Measurements from ENCODE around the gene SUCO.

SUCO gene

DNA sequence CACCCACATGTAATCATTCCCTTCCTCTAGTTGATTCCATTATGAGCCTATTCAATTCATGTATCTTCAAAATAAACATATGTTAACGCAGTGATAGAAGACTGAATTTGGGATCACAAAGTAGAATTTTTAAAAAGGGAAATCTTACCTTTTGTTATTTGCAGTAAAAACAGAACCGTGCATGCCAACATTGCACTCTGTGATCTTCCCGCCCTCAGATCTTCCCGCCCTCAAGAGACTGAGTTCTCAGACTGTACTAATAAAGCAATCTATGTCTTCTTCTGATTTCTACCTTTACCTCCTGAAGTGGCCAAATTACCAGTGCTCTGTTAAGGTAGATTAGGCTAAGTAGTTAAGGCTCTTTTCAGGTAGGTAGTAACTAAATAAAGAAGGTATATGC lies 3.6 kb upstream of the SUCO start:
- no peak for DNase-seq

DNA sequence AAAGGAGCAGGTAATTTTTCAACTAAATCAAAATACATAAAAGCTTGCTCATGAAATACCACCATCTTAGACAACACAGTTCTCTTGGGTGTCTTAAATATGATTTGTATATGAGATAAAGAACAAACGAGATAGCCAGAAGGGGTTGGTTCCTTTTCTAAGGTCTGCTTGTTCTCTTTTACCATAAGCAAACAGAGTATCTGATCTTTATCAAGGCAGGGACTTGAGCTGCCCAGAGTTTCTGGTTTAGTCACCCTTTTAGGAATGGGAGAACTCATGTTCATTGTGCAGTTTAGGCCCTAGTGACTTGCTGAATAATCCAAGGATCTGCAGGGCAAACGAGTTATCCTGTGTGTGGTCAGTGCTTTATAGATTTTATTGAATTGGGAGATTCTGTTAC lies 3.0 kb upstream of the SUCO start:
- no peak for DNase-seq

DNA sequence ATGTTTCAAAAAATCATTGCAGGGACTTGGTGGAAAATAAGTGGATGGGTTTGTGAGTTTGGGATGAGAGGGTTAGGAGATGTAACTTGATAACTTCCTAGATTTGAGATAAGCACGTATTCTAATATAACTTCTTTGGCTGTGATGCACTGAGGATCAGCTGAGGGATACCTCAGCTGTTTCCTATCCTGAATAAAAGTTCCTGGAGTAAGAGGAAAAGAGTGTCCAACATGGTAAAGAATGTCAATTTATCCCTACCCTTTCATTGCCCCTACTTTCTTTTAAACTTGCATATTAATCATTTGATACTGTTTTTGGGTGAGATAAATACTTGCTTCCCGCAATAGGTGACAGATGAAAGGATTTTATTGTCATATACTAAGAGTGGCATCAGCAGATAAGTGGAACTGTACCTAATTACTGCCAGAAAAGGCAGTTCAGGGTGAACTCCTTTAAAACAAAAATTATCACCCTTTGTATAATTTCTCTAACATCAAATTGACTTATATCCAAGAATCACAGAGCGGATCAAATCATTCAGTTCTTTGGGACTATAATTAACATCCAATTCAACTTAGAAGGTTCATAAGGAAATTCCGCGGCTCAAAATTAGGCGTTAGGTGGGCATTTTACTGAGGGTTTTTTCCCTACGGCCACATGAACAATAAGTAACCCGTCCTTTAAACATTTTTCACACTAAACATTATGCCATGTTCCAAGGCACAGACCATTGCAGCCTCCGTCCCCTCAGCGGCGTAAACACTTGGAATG lies 1.4 kb upstream of the SUCO start:
- no peak for DNase-seq

DNA sequence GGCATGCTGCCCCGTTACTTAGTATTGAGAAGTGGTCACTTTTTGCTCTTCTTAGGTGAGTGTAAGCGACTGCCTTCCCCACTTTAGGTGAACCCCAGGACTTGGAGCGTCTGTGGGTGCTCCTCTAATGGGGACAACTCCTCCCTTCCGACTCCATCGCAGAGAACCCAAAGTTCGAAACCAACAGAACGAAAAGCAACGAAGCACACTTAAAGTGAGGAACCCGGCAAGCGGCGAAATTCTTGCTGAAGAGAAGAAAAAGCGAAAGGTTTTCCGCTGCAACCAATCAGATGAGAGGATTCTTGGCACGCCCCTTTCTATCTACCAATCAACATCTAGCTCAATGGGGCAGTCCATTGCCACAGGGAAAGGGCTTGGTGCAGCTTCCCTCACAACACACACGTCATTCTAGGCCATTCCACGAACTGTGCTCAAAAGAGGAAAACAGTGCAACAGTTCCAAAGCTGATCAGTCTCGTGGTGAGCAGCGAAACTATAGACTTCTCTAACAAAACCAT lies 709 bp upstream of the SUCO start:
- DNase-seq, result peak; percentile 81

DNA sequence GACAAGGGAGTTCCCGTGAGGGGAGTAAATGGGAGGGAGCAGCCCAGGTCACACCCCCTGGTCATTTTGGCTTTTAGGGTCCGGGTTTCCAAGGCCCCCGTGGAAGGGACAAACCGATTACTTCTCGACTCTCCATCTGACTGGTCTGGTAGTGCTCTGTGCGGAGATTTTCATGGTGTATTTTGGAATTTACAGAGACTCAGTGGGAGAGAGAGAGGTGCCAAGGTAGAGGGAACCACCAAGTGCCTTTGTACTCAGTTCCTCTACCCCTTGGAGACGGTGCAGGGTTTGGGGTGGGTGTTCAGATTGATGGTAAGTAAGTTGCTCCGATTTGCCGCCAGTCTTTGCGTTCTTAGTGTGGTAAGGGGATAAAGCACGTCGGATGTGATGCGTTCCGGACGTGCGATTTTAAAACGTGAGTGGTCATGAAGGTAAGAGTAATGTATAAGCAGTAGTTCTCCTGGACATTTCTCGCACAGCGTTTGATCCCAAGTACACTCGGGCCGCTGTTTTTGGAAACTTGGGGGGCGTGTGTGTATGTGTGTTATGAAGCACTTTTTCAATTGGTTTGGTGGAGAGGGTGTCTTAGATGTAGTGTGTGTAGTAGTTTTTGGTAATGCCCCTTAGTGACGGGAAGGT lies 682 bp downstream of the SUCO start:
- peak; percentile 13 for DNase-seq

DNA sequence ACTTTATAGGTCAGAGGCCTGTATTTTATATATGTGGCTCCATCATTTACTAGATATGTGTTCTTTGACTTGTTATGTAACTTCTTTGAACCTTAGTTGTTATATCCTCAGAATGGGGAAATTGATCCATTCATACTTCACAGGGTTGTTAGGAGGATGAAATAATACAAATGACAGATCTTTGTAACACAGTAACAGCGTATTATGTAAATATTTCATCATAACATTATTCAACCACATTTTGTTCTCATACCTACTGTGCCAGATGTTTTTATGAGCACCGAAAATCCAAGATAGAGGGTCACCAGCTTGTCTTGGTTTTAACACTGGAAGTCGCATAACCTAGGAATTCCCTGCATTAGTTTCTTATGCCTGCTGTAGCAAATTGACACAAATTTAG lies 3.3 kb downstream of the SUCO start:
- DNase-seq, result no peak

DNA sequence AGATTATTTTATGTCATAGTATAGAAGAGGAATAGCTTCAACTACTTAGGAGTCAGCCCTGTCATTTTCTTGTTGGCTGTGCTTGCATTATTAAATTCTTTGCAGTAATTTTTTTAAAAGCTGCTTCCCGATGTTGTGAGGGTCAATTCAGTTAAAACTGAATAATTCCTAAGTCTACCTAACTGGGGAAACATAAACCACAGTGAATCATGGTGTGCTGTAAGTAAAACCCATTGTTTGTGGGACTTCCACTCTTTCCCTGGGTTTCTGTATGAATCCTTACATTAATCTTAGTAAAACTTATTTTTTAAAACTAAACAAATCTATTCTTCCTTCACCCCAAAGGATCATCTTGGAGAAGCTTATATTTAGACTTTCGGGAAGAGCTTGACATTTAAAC lies 4.4 kb downstream of the SUCO start:
- DNase-seq, result no peak

DNA sequence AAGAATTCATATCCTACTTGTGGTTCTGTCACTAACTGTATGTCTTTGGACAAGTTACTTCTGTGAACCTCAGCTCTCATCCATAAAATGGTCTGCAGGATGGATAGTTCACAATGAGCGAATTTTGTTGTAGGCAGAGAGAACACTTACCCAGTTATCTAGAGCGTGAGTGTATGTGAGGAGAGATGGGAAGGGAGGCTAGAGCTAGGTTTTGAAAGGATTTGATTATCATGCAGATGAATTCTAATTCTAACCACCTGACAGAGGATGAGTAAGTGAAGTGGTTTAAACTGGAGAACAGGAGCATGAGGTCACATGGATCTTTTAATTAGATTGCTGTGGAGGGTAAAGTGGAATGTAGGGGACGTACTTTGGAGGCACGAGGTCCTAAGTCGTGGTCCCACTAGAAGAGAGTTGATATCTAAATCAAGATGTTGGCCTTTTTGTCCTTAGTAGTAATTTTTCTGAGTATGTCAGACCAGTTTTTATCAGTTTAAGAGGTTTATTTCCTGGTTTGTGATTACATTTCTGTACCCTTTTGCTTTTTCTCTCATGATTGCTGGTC lies 5.0 kb downstream of the SUCO start:
- no peak for DNase-seq

DNA sequence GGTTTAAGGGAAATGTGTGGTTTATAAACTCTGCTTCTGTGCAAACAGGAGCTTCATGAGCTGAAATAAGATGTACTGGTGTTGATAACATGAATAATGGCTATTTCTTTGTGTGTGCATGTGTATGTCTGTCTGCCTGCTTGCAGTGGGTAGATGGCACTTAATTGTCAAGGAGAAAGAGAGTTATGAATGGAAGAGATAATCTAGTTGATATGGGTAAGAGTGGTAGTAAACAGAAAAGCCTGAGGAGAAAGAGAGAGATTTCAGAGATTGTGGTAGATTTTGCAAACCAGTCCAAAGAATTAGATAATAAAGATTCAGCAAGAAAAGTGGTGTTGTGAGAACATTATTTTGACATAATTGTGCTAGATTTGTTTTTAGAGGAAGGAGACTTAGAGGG lies 7.7 kb downstream of the SUCO start:
- no peak for DNase-seq

DNA sequence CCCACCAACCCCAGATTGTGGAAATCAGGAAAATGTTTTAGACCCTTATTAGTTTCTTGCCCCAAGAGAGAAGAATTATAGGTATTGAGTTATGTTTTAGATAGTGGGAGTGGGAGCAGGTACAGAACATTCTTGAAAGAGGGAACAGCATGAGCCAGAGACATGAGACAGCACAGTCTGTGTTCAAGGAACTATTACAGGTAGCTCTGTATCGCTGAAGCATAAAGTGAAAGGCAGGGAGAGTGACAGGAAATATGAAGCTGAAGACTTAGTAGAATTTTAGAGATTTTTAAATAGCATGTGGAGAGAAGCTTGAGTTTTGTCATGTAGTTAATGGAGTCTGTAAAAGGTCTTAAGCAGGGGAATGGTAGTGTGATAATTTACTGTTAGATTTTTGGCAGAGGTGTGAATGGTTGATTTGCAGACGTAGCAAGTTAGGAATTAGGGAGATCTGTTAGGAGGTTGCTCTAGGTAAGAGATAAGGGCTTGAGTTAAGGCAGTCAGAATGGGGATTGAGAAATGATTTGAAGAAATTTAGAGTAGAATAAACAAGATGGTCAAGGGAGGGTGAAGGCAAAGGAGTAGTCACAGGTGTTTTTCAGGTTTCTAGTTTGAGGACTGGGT lies 11.6 kb downstream of the SUCO start:
- DNase-seq, result no peak

DNA sequence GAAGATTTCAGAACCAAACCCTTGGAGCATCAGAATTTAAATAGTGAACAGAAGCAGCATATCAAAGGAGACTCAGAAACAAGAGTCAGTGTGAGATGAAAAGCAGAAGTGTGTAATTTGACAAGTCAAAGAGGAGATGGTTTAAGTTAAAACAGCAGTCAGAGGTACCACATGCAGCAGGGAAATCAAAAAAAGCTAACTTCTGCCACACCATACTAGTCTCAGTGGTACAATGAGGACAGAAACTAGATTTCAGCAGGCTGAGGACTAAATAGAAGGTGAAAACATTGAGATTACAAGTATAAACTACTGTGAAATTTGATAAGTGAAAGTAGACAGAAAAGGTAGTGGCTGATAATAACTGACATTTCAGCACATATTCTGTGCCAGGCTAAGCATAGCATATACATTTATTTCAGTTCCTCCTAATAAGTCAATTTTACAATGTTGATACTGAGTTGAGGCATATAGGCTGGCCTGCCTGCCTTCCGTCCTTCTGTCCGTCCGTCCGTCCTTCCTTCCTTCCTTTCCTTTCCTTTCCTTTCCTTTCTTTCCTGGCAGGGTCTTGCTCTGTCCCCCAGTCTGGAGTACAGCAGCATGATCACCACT lies 12.6 kb downstream of the SUCO start:
- DNase-seq, result no peak

DNA sequence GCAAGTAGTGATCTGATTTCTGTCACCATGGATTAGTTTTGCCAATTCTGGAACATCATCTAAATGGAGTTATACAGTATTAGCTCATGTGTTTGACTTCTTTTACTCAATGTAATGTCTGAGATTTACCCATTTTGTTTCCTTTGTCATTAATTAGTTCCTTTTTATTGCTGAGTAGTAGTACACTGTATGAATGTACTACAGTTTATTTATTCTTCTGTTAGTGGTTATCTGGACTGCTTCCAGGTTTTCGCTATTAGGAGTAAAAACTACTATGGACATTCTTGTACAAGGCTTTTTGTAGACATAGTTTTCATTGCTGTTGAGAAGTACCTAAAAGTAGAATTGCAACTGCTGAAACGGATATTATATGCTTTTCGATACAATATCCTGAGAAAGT lies 14.1 kb downstream of the SUCO start:
- no peak for DNase-seq

DNA sequence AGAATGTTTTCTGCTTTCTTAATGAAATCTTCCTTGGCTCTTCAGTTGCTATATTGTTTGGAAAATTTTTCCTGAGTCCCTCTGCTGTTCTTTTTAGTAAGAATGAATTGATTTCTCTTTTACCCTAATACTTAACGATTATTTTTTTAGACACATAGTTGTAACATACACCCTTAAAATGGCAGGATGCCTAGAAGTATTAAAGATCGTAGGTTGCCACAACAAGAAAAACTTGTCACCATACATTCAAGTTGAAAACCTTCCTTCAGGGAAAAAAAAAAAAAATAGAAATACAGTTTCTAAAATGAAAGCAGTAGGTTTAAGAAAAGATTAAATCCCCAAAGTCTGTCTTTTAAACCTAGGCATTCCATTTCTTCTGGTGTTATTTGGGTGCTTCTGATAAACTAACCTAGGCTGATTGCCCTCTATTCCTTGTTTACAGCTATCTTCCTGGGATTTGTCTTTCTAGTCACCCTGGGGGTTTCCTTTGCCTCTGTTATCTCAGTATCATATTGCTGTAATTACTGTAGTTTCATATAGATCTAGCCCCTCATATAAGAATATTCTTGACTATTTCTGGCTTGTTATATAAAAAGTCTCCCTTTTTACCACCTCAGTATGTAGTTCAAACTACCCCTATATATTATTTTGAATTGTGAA lies 16.8 kb downstream of the SUCO start:
- DNase-seq, result no peak

DNA sequence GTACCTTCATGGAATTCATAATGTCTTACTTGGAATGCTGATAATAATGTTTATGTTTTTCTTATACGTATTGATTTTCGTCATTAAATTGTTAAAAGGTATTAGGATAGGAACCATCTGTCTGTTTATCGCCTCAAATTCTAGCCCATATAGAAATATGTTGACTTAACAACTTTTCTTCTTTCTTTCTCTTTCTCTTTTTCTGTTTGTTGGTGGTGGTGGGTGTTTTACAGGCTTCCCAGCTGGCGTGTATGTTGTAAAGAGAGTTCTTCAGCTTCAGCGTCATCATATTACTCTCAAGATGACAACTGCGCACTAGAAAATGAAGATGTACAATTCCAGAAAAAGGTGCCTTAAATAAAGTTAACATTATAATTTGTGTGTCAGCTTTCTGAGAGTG lies 18.3 kb downstream of the SUCO start:
- DNase-seq, result no peak

DNA sequence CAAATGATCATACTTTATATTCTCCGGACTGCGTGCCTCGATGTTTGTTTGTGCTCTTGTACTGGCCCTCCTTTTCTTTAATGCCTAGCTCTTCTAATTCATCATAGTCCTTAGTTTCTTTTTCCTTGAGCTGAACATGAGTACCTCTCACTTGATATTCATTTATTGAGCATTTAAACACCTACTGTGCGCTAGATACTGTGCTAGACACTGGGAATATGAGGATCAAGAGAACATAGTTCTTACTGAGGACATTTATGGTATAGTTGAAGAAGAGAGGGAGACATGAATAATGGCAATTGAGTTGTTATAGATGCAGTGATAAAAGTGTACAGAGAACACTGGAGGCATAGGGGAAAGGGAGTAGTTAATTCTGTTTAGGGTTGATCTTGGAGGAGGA lies 22.0 kb downstream of the SUCO start:
- no peak for DNase-seq

DNA sequence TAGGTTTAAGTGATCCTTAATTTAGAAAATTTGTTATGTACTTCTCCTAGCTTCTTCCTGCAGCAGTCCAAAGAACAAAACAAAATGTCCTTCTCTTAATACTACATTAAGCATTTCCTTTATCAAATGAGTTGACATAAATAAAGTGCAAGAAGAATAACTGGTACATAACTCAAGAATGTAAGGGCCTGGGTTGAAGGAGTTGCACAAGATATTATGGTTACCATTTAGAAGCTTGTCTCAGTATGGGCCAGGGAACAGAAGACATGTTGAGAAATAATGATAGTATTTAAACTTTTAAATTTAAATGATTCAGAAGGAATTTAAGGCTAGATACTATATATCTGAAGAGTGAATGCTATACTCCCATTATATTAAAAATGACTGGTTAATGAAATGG lies 23.5 kb downstream of the SUCO start:
- DNase-seq, result no peak

DNA sequence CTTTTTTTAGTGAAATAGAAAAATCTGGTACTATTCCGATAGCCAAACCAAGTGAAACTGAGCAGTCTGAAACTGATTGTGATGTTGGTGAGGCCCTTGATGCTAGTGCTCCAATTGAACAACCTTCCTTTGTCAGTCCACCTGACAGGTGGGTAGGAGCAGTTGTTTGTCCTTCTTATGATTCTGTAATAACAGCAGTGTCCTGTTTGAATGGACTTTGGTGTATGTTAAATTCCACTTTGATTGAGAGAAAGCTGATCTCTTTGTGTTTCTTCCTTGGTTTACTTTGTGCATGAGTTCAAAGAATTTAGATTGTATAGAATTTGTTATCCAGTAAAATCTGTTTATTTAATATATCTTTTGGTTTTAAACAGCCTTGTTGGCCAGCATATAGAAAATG lies 24.3 kb downstream of the SUCO start:
- DNase-seq, result no peak

DNA sequence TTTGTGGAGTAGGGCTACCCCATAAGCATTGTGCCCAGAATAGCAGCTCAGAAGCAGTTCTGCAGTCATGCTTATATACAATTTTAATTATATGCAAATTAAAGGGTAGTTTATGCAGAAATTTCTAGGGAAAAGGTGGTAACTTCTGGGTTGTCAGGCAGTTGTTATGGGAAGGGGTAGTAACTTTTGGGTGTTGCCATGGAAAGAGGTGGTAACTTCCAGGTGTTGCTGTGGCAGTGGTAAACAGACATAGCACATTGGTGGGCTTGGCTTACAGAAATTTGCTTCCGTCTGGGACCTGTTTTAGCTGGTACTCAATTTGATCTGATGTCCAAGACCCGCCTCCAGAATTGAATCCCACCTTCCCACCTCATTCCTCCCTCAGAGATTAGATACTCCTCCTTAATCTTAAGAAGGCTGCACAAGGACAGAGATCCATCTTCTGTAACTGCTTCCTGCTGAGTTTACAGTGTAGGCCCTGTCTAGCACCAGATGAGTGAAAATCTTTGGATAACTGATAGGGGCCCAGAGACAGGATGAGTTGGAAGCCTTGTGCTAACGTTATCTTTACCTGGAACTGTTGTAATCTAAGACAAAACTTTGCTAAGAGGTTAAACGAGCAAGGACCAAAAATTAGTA lies 26.7 kb downstream of the SUCO start:
- DNase-seq, result no peak

DNA sequence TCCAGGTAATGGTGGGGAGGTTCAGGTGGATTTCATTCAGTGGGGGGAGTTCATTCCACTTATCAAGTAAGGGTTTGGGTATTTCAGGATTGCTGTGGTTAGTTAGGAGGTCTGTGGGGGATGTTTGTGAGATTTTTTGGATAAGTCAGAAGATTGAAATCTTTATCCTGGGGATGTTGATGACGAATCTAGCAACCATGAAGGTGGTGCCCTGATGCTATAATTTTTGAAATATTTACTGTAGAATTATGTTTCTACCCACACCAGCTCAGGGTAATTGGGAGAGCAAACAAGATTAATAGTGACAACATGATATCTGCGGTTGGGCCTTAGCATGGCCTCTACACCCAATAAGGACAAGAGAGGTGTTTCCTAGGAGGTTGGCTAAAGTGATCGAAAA lies 28.3 kb downstream of the SUCO start:
- DNase-seq, result no peak

DNA sequence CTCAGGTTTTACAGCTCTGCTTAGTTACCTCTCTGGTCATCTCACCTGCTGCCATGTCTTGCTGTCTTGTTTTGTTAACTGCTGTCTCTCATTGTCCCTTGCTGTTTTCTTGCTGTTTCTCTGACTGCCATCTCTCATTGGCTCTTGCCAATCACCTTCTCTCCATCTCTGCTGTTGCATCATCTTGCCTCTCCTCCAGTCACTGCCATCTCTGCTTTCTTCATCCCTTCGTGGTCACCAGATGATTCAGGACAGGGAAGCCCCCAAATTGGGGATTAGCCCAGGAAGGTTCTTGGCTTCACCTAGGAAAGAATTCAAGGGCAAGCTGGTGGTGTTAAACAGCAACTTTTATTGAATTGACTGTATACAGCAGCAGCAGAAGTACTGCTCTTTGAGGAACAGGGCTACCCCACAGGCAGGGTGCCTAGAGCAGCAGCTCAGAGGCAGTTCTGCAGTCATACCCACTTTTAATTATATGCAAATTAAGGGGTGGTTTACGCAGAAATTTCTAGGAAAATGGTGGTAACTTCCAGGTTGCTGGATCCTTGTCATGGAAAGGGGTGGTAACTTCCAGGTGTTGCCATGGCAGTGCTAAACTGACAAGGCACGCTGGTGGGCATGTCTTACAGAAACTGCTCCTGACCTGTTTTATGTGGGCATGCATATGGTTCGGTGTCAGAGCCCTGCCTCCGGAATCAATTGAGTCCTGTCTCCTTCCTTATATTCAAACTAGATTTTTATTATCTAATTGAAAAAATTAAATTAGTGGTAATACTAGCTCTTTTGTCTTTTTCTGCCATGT lies 33.4 kb downstream of the SUCO start:
- no peak for DNase-seq

DNA sequence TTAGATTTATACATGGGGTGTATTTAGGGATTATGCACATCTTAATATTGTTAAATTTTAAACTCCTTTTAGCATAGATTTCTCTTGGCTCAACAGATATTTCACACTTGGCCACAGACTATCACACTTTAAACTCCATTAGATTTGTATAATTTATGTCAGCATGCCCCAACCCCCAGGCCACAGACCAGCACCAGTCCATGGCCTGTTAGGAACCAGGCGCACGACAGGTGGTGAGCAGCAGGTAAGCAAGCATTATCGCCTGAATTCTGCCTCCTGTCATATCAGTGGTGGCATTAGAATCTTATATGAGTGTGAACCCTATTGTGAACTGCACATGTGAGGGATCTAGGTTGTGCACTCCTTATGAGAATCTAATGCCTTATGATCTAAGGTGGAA lies 34.8 kb downstream of the SUCO start:
- DNase-seq, result no peak

DNA sequence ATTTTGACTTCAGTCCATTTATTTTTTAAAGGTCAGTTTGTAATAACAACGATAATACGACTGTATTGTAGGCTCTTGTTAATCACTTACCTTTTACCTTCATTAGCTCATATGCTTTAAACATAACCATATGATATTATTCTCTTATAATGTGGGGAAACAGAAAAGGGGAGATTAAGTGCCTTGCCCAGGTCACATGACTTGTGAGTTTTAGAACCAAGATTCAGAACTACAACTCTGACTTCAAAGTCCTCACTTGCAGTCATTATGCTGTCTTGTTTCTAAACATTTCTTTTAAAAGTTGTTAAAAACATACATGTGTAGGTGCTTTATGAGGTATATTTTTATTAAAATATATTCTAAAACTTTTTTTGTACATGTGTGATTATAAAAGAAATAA lies 41.1 kb downstream of the SUCO start:
- DNase-seq, result no peak
